ENCODE measurements around the gene MUSTN1.

Gene MUSTN1

DNA sequence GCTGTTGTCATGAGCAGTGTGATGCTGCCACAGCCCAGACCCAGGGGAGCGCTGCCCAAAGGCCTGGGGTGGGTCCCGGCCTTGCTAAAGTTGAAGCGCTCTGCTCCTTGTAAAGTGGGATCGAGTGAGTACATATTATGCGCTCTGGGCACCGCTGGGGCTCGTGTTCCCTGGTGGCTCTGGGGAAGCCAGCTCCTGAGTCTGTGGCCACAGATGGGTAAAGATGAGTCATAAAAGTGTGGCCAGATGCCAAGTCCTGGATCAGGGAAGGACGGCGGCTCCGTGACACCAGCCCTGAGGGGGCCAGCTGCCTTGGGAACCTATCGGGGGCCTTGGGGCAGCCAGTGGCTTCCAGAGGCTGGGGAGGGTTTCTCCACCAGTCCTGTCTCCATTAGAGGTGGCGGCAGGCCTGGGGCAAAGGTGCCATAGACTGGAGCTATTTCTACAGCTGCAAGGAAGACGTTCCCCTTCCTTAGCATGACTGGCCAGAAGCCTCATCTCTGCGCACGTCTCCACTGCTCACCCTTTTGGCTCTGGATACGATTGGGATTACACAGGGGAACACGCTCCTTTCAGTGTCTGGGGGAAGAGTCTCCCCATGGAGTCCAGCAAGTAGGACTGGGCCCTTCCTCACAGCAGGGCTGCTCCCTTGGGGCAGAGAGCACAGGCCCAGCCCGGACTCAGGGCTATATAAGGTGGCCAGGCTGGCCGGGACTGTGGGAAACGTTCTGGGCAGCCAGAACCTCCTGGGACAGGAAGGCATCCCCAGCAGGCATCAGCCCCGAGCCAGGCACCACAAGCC is 3.1 kb downstream of the MUSTN1 start:
- DNase-seq: no peak

DNA sequence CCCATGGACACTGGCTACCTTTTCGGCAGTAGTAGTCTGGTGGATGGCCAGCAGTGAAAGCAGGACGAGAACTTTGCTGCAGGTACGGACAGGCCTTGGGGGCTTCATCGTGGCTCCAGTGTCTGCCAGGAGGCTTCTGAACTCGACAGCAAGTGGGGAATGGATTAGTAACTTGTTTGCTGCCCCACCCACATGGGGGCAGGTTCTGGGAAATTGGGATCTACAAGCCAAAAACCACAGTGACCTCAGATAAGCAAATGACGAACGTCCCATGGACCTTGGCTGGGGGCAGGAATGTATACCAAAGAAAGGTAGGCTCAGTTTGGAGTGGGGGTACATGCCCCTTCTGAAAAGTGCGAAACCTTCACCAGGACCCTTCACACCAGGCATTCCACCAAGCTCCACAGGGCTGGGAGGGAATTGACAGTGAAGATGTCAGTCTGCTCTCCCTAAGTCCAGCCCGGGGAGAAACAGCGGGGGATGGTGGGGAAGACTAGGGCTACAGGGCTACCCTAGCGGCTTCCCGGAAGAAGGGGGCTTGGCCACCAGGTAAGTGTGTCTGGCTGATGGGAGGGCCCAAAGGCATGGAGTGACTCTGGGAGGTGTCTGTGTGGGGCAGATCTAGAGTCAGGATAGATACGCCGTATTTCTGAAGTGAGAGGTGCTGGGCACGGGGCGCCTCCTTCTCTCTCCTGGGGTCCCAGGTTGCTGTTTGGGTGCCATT is 4.1 kb downstream of the MUSTN1 start, which contains the start of gene ITIH4:
ITIH4 (minus strand) TSS at position 138 of the 724 bp plus-strand sequence; CDS start at position 108, 30 bp downstream.
- no peak for DNase-seq

DNA sequence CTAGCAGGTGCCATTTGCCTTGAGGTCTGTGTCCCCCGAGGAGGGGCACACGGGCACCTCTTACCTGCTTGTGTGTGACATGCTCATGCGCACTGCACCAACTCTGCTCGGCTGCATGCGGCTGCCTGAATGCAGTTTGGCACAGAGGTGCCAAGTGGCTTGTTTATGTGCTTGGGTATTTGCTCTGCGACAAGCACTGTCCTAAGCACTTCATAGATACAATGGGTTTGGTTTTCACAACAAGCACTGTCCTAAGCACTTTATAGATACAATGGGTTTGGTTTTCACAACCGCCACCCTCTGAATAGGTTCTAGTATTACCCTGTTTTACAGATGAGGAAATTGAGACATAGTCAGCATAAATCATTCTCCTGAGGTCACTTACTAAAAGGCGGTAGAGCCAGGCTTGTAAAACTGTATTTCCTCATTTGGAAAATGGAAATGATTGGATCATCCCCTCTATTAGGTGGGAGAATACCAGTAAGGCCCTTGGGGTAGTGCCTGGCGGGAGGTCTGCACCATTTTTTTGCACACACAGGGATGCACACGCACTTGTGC is 4.8 kb downstream of the MUSTN1 start:
- no peak for DNase-seq

DNA sequence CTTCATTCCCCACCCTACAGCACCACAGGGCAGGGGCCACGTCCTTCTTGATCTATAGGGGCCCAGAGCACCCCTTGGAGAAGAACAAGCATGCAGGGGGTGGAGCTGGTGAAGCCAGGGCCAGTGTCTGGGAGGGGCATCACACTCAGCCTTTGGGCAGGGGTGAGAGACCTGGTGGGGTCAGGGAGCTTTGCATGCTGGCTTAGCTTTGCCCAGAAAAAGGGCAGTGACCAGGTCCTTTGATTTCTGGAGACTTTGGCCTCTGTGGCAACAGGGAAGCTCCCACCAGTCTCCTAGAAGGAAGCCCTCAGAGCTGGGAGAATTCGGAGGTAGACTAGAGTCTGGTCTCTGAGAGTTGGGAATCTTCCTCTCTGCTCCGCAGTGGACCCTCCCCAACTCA is 5.3 kb downstream of the MUSTN1 start:
- DNase-seq: no peak

DNA sequence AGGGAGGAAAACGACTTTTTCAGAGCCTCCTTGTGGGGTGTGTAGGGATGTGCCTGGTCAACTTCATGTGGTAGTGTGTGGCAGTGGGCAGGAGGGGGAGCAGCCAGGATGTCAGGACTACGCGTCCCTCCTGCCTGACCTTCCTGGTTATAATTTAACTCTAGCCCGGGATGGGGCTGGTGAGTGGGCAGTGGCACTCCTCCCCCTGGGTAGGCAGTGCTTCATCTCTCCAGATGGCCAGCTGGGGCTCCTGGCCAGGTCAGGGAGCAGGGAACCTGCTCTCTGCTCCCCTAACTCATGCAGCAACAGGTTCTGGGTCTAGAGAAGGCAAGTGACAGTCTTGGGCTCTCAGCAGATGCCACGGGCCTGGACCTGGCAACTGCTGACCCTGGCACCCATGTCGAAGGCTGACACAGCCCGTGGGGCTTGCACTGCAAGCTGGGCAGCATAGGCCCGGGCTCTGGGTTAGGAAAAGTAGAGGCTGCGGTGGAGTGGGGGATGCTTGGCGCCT is 6.9 kb downstream of the MUSTN1 start:
- DNase-seq: no peak

DNA sequence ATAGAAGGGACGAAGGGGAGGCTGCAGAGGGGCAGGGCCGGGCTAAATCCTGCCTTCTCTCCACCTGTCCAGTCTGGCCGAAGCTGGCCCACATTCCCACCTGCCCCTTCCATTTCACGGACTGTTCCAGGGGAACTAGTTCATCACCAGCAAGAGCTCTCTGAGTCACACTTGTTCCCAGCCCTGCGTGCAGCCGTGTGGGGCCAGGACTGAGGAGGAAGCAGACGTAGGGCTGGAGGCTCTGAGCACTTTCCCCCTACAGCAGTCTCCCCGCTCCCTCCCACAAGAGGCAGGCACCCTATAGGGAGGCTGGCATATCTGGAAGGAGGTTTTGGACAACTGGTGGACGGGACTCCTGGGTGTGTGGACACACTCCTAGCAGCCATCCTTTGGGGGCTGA is 7.4 kb downstream of the MUSTN1 start:
- DNase-seq: no peak

DNA sequence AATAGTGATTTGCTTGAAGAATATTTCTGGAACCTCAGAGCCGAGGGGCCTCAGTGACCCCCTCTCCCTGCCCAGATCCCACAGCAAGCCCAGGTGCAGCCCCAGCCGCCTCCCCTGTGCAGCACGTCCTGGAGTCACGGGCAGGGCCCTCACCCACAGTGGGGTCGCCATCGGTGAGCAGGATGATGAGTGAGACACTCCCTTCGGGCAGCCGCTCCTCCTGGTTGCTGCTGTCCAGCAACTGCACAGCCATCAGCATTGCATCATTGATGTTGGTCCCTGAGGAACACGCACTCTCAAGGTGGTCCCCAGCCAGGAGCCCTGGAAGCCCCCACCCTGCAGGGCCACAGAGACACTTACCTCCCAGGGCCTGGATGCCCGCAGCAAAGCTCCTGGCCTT is 10.8 kb downstream of the MUSTN1 start:
- DNase-seq: no peak

DNA sequence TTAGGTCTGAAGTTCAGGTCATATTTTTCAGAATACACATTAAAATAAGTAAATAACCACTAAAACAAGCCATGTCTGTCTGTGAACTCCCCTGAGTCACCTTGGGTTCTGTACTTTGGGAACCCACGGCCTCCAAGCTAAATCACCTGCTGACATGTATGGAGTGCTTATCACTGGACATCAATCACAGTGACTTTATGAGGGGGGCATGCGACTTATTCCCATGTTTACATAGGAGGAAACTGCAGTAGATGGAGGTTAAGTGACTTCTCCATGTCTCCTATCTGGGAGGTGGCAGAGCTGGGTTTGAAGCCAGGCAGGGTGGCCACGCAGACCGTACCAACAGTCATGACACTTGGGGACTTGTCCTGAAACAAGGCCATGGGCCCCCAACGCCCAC is 12.5 kb downstream of the MUSTN1 start:
- DNase-seq: no peak

DNA sequence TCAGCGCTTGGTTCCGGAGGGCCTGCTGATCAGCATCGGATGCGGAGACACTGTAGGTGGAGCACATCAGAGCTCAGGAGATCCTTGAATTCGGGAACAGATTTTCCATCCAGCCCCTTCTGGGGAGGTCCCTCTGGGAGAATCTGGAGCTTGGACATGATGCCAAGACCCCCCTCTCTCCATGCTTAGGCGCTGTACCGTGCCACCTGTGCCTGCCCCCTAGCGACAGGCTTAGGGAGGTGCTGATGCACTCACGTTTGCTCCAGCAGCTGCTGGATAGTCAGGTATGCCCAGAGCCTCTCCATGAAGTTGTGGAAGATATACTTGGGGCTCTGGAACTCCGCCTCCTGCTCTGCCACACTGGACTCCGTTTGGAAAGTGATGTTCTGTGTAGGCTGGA is 14.1 kb downstream of the MUSTN1 start:
- DNase-seq: peak; percentile 36

DNA sequence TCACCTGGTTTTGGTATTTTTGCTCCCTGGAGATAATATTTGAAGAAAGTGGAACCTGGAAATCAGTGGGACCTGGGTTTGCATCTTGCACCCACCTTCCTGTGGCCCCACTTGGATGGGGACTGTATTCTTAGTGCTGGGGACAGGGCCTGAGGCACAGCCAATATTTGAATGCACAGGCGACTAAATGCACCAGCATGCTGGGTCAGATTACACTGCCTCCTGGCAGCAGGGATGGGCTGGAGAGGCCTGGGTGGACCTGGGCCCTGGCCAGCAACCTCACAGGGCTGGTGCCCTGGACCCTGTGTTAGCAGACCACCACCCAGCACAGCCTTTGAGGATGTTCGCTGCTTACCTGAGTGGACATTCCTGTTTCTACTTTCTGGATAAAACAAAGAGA is 14.9 kb downstream of the MUSTN1 start:
- no peak for DNase-seq

DNA sequence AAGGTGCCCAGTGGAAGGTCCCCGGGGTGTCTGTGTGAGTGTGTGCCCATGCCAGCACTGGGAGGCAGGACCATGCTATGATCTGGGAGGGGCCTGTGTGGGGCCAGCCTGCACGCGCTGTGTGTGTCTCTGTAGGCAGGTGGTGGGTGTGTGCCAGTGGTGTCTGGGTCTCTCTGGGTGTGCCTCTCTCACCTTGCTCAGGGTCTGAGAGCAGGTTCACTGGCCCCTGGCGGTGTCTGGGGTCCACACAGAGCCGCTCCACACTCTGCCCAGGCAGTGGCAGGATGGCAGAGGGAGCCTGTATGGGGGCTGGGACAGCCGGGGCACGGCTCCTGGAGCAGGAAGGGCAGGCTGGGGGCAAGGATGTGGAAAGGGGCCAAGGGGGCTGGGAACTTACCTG is 17.0 kb downstream of the MUSTN1 start:
- DNase-seq: no peak

DNA sequence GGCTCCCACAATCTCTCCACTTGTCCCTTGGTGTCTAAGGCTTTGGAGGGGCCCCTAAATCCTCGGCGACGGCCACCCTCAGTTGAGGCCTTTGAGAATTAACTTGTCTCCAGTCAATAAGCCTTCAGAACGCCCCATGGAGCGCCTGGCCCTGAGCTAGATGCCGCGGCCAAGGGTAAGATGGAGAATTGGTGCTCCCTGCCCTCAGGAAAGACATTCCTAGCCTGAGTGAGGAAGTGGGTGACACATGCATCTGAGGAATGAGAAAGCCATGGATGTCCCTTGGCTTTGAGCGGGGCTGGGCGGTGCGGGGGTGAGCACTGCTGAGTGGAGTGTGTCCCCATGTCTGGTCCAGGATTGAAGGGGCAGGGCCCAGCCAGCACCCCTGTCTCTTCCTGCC is 17.6 kb downstream of the MUSTN1 start:
- no peak for DNase-seq

DNA sequence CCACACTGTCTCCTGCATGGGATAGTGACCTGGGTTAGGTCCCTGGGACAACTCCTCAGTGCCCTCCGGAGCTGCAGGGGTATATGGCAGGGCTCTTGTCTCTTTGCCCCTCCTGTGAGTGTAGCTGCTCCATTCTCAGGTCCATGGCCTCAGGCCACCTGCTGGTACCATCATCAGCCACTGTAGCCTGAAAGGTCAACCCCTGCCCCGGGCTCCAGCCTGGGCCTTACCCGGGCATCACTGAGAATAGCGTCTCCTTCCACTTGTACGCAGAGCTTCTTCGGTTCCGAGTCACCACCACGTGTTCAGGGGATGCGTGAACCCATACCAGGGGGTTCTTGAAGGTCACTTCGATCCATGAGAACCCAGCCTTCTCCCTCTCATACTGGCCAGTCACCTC is 18.2 kb downstream of the MUSTN1 start:
- DNase-seq: no peak

DNA sequence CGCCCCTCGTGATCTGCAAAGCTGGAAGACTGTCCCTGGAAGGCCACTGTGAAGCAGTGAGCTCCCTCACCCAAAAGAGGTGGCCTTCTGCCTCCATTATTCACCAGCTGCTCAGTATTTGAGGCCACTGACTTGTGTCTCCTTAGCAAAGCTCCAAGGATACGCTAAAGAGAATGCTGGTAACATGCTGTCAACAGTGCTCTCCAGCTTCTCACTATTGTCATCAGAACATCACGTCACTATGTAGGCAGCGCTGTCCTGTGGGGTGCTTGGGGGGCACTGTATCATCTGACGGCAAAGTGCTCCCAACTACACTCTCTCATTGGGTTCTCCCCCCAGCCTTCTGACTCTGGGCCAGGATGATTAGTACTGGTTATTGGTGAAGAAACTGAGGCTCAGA is 18.6 kb downstream of the MUSTN1 start:
- no peak for DNase-seq

DNA sequence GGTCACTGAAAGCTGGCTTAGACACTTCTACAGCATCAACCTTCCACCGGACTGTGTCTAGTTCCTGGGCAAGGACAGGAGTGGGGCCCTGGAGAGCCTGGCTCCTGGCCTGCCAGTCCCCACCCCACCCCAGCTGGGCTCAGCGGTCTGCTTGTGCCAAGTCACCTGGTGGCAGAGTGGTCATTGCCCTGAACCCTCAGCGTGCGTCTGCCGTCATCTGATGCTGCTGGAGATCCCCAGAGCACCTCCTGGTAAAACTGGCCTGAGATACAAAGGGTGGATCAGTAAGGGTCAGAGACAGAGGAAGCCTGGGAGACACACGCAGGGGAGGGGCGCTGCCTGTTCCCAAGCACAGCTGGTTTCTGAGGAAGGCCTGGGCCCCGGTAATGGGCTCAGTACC is 21.0 kb downstream of the MUSTN1 start:
- DNase-seq: no peak

DNA sequence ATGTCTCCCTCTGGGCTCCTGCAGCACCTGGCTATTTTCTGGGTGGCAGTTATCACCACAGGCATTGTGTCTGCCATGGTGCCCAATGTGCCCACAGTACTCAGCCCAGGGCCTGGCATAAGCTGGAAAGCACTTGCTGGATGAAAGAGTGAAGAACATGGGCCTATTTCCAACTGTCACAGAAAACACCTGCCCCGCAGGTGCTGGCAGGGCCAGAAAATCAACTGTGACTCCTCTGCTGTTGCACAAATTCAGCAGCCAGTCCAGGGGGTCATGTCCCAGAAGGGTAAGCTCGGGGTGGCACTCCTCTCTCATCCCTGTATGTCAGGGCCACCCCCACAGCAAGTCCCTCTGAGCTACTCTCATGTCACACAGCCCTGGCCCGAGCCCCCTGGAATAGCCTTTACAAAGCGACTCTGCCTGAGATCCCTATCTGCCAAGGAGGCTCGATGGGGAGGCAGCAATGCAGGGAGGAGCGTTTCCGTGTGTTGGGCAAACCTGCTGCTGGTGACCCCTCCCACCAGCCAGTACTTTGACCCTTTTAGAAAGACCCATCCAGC is 23.3 kb downstream of the MUSTN1 start:
- no peak for DNase-seq

DNA sequence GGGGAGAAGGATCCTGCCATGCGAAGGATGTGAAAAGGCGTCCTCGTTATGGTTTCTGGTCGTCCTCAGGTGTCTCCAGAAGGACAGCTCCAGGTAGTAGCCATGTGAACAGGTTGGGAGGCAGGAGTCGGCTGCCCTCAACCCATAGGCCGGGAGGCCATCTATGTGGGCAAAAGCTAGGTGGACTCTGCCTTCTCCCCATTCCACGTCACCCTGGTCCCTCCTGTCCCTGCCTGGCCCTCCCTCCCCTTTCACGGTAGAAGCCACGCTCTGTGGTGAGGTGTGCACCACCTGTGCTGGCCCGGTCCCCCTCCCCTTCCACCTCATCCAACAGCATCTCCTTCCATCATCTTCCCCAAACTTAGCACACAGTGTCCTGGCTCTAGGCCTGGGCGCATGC is 23.9 kb downstream of the MUSTN1 start:
- DNase-seq: no peak

DNA sequence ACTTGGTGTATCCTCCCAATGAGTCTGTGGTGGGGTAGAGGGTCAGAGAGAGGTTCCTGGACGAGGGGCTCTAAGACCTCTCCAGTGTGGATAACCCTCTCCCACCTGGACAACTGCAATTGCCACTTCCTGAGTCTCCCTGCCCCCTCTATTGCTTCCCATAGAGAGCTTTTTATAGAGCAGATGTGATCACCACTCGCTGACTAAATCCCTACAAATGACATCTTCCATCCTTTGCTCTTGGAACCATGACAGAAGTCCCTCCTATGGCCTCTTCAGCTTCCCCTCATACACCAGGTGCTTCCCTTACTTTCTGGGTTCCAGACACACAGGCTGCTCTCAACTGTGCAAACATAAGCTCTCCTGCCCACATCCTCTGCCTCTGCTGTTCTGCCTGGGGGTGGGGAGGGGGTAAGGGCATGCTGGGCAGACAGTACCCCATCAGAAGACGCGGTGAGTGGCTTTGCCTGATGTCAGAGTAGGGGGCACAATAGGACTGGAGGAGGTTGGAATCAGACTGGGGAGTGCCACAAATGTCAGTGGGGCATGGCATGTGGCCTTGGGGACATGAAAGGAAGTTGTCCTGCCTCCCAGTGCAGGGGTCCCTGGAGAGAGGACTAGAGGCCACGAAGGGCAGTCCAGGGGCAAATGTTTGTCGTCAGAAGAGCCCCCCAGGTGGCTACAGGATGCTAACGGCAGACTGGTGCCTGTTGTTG is 25.0 kb downstream of the MUSTN1 start:
- DNase-seq: no peak

DNA sequence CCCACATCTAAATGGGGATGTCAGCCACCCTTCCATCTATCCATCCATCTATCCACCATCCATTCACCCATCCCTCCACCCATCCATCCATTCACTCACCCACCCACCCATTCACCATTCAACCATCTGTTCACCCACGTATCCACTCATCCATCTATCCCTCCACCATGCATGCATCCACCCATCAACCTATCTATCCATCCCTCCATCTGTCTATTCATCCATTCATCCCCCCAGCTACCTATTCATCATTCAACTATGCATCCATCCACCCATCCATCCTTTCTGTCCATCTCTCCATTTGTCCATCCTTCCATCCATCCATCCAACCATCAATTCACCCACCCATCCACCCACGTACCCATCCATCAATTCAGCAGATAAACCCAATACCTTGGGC is 25.7 kb downstream of the MUSTN1 start:
- DNase-seq: no peak

DNA sequence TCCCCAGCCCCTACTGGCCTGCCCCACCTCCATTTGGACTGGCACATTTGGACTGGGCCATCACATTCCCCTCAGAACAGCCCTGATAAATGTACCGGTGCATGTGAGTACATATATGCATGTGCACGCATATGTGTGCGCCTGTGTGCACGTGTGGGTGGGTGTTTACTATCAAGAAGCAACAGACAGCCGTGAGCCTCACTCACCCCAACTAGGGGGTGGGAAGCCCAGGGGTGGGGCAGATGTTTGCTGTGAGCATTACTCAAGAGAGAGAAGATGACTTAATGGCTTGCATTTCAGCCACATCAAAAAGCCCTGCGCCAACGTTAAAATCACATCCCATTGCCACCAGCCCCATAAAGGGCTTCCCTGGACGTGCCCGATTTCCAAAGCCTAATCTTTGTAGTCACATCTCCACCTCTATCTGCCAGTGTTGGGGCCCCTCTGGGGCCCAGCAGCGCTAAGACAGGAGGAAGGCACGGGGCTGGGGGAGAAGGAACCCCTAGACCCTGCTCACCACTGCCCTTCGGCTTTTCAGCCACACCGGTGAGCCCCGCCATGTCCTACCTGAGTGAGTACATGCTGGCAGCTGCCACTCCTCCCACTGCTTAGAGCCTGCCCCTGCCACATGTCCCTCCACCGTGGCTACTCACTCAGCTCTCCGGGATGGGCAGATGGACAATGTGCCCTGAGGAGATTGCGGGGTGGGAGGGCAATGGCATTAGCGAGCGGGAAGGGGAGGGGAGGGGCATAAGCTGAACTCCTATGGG is 29.4 kb downstream of the MUSTN1 start:
- DNase-seq: no peak

DNA sequence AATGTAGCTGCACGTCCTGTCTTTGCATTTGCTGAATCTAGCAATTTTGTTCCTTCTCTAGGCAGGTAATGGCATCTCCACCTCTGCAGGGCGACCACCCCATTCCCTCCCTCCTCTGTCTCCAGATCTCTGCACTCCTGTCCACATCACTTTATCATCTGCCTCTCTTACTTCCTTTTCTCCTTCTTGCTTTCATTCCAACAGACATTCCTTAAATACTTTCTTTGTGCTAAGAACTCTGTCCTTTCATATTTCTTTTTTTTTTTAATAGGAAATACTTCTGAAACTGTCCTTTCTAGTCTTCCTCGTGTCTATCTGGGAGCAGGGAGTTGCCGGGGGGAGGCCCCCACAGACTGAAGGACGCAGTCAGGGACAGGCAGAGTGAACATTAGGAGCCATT is 33.0 kb downstream of the MUSTN1 start:
- no peak for DNase-seq

DNA sequence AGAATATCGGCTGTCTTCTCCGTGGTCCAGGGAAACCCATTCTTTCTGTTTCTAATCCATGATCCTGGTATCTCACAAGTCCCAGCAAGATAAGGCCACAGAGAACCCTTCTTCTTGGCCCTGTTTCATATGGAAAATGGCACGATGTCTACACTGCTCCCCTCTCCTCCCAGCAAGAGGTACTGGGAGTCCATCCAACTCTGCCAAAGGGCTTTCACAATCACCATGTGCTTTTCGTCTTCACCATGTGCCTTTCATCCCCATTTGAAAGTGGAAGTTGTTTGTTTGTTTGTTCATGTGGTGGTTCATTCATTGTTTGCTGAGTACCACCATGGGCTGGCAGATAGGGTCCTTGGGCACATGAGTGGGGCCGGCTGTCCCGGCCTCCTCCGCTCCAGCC is 34.7 kb downstream of the MUSTN1 start:
- DNase-seq: no peak

All from activated CD4-positive, alpha-beta T cell treated with anti-CD3 and anti-CD28 coated beads, Interleukin-10, Interleukin-2, amounts not matched to agents 100 ng/mL and 50 ng/mL, durations not matched to agents 16 hours and 8 hours (primary cell).